Left lung (tissue), 10 donors: ENCODE measurements around the gene SUPT3H. TPM values are rescaled to one million over a fixed set of nuclear protein-coding genes. Genes with fewer than 3 reads are reported as not detected.

Source experiments
- ATAC-seq: fragments of 200-7000 bp; cut with Tn5 transposase; one replicate; pipeline ENCODE4 v1.9.1; 2020; ENCODE audit warnings: moderate library complexity
- DNase-seq, 4 donors: peaks; one replicate each; pipeline ENCODE4 v3.0.0-alpha.2; 2013 to 2020
- H3K27ac ChIP-seq, 2 donors: fragments of 200-600 bp; sonication (generic) in 1 of 2; one replicate each; pipeline versions ENCODE4 v1.5.0 to v1.8.0; 2020 to 2021
- H3K27me3 ChIP-seq, 2 donors: fragments of 200-600 bp; sonication (generic) in 1 of 2; one replicate each; pipeline versions ENCODE4 v1.5.0 to v1.8.0; 2020 to 2021
- H3K36me3 ChIP-seq, 2 donors: fragments of 200-600 bp; sonication (generic) in 1 of 2; one replicate each; pipeline versions ENCODE4 v1.5.0 to v1.8.0; 2020 to 2021
- H3K4me1 ChIP-seq, 2 donors: fragments of 200-600 bp; one replicate each; pipeline ENCODE4 v1.8.0; 2021
- H3K4me3 ChIP-seq, 2 donors: fragments of 200-600 bp; sonication (generic) in 1 of 2; one replicate each; pipeline versions ENCODE4 v1.5.0 to v1.8.0; 2020 to 2021; ENCODE audit warnings: mild to moderate bottlenecking in 1 of 2
- H3K9me3 ChIP-seq, 2 donors: fragments of 200-600 bp; sonication (generic) in 1 of 2; one replicate each; pipeline versions ENCODE4 v1.5.0 to v1.8.0; 2020 to 2021
- intact Hi-C, 2 donors: fragments of 100-400 bp; cut with DNase I; formaldehyde crosslinking; loops; one replicate each; pipeline versions ENCODE4 v1.11.2 to v1.14.2; 2022
- polyA plus RNA-seq, 6 donors: library from polyadenylated mRNA; unstranded; fragments of 120-200 nt; gene quantifications; one replicate each; pipeline ENCODE4 v1.2.1, GENCODE V29; 2013; ENCODE audit not compliant: insufficient read length in 6 of 6
- total RNA-seq, 2 donors: library from RNA; stranded (reverse); fragmentation: NEBNext Ultra II Directional; extraction: Animal tissue kit (Norgen Biotek cat#: 25700); gene quantifications; one replicate each; pipeline ENCODE4 v1.2.1, GENCODE V29; 2021
- TF ChIP-seq, protein P1 (sequence below), 2 donors: fragments of 200-600 bp; sonication (generic) in 1 of 2; IDR thresholded peaks; one replicate each; pipeline versions ENCODE4 v1.5.0 to v1.8.0; 2021; ENCODE audit warnings: antibody characterized with exemption in 2 of 2
- donor health status: DM: no; HTN: yes; CAD: no.
- donor health status: DM: no; HTN: no; CAD: no.

SUPT3H gene
- total and polyA plus RNA-seq, 8 donors: 4.7 to 33.0 (median 26.2) TPM

DNA sequence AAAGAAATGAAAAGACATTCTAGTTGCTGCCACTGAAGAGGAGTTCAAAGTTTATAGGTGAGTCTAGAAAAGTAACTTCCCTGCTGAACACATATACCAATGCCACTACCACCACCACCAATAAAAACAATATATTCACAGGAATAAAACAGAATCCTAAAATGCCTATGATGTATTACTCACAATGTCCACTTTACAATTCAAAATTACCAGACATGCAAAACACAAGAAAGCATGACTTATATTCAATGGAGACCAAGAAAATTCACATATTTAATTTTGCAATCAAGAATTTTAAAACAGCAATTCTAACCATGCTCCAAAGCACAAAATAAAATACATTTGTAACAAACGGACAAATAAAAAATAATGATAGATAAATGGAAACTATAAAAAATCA, 434.9 kb downstream of the SUPT3H start:
- DNase-seq (no peak), ATAC-seq (no peak)
- no peak overlapping the region for H3K27ac ChIP-seq
- H3K4me1 ChIP-seq: no peaks in the 10 kb centered on the region
- no peaks in the 10 kb centered on the region for H3K27me3 ChIP-seq
- H3K4me3 ChIP-seq: no peak overlapping the region
- TF ChIP-seq, protein P1, sequence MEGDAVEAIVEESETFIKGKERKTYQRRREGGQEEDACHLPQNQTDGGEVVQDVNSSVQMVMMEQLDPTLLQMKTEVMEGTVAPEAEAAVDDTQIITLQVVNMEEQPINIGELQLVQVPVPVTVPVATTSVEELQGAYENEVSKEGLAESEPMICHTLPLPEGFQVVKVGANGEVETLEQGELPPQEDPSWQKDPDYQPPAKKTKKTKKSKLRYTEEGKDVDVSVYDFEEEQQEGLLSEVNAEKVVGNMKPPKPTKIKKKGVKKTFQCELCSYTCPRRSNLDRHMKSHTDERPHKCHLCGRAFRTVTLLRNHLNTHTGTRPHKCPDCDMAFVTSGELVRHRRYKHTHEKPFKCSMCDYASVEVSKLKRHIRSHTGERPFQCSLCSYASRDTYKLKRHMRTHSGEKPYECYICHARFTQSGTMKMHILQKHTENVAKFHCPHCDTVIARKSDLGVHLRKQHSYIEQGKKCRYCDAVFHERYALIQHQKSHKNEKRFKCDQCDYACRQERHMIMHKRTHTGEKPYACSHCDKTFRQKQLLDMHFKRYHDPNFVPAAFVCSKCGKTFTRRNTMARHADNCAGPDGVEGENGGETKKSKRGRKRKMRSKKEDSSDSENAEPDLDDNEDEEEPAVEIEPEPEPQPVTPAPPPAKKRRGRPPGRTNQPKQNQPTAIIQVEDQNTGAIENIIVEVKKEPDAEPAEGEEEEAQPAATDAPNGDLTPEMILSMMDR (IDR thresholded peaks at IDR 0.05): no peak
- intact Hi-C loops: no loop called here
- peaks cover 0 to 3% of the 10 kb centered on the region in 2 donors for H3K36me3 ChIP-seq
- H3K9me3 ChIP-seq: peaks cover 0 to 29% of the 10 kb centered on the region in 2 donors

DNA sequence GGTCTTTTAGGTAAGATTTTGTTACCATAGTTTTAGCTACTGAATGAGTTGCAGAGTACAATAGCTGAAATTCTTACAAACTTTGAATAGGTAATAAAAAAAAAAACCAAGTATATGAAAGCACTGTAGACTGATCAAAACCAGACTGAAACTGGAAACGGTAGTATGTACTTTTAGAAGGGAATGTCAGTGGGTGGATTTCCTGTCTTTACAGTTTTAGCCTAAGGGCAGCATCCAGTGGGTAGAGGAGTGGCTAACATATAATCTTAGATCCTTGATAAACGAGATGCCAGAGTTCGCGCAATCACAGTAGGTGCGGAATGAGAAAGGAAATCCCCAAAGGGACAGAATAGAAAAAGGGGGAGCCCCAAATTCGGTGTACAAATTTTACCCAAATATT, 435.5 kb downstream of the SUPT3H start:
- H3K9me3 ChIP-seq: peaks cover 0 to 27% of the 10 kb centered on the region in 2 donors
- H3K4me3 ChIP-seq: no peak overlapping the region
- intact Hi-C loops: no loop called here
- TF ChIP-seq, protein P1 (IDR thresholded peaks at IDR 0.05): no peak
- H3K27ac ChIP-seq: no peak overlapping the region
- no peak for ATAC-seq
- no peak for DNase-seq
- no peaks in the 10 kb centered on the region for H3K4me1 ChIP-seq
- no peaks in the 10 kb centered on the region for H3K27me3 ChIP-seq
- no peaks in the 10 kb centered on the region for H3K36me3 ChIP-seq

DNA sequence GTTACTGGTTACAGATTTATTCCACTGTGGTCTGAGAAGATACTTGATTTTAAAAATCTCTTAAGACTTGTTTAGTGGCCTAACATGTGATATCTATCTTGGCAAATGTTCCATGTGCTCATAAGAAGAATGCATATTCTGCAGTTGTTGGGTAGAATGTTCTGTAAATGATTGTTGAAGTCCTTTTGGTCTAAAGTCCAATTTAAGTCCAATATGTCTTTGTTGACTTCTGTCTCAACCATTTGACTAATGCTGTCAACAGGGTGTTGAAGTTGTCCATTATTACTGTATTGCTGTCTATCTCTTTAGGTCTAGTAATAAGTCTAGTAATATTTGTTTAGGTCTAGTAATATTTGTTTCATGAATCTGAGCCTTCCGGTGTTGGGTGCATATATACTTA, 437.4 kb downstream of the SUPT3H start:
- H3K4me3 ChIP-seq: no peak overlapping the region
- DNase-seq (no peak), ATAC-seq (no peak)
- TF ChIP-seq, protein P1 (IDR thresholded peaks at IDR 0.05): no peak
- H3K9me3 ChIP-seq: peaks cover 0 to 11% of the 10 kb centered on the region in 2 donors
- no peaks in the 10 kb centered on the region for H3K4me1 ChIP-seq
- no peak overlapping the region for H3K27ac ChIP-seq
- no peaks in the 10 kb centered on the region for H3K36me3 ChIP-seq
- intact Hi-C loops: no loop called here
- H3K27me3 ChIP-seq: no peaks in the 10 kb centered on the region

DNA sequence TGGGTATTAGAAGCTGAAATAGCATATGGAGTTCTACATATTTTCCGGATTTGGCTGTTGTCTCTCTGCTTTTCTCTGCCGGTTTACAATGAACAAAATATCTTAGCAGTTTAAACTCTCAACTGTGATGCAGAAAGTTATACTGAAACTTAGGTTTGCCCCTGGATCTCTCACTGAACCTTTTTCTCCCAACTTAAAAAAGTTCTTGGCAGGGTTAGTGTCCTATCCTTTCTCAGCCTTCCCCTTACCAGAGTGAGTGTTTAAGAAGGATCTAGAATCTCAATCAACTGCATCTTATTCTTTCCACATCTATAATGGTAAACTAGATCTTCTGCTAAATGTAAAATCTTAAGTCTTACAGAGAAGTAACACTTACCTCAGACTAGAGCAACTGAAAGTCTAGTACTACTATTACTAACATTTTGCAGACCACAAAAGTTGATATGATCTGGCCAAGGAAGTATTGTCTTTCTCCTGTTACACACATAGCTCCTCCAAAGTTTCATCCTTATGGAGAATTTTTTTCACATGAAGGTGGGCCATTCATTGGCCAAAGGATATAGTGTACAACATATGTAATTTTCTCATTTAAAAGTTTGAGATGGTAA, 441.9 kb downstream of the SUPT3H start:
- ATAC-seq (no peak), DNase-seq (no peak)
- no peaks in the 10 kb centered on the region for H3K9me3 ChIP-seq
- H3K27ac ChIP-seq: no peak overlapping the region
- H3K36me3 ChIP-seq: no peaks in the 10 kb centered on the region
- intact Hi-C loops: no loop called here
- H3K27me3 ChIP-seq: no peaks in the 10 kb centered on the region
- TF ChIP-seq, protein P1 (IDR thresholded peaks at IDR 0.05): no peak
- H3K4me1 ChIP-seq: no peaks in the 10 kb centered on the region
- no peak overlapping the region for H3K4me3 ChIP-seq

DNA sequence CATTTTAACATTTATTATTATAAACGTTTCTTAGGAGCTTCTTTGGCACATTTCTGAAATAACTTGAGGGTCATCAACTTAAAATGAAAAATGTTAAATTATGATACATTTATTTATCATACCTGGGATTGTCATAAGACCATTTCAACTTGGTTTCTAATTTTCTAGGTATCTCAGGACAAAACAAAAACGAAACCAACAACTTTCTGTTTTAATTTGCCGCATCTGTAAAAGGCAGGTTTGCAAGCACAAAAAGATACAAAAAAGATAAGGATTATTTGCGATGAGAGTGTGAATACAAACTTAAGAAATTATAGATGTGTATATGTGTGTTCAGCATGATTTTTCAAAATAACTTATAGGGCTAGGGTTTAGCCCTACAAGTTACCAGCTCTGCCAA, 444.6 kb downstream of the SUPT3H start:
- TF ChIP-seq, protein P1 (IDR thresholded peaks at IDR 0.05): no peak
- ATAC-seq: no peak
- no peaks in the 10 kb centered on the region for H3K27me3 ChIP-seq

More for the DNA sequence above, 444.6 kb downstream of the SUPT3H start:
- H3K4me1 ChIP-seq: no peaks in the 10 kb centered on the region
- H3K36me3 ChIP-seq: no peaks in the 10 kb centered on the region
- intact Hi-C loops: no loop called here
- no peak overlapping the region for H3K4me3 ChIP-seq
- H3K9me3 ChIP-seq: no peaks in the 10 kb centered on the region
- no peak for DNase-seq
- no peak overlapping the region for H3K27ac ChIP-seq
